COLO668 (cell line): Measurements from ENCODE around the gene TENM3.
"Not testable (repeated sequence)": the region's sequence is repeated elsewhere in the genome, so short reads cannot be mapped to it uniquely, and the experiment has no call there.

Experiments used
- DNase-seq: peaks from one replicate; lab custom pipeline; 2025; ENCODE audit not compliant: unreplicated experiment; lab: John Stamatoyannopoulos, UW

Gene TENM3

GRCh38 chr4:182805321-182805720, 562.1 kb downstream of the TENM3 start:
- DNase-seq = no peak

GRCh38 chr4:182805750-182806149, 562.5 kb downstream of the TENM3 start:
- no peak for DNase-seq

- DNase-seq = peak; percentile 81
Observed at GRCh38 chr4:182806259-182807252, 563.4 kb downstream of the TENM3 start.

- DNase-seq = no peak
Observed at GRCh38 chr4:182807346-182807745, 564.1 kb downstream of the TENM3 start.

- DNase-seq = no peak
Observed at GRCh38 chr4:182807767-182808548, 564.8 kb downstream of the TENM3 start.

GRCh38 chr4:182808673-182809416, 565.6 kb downstream of the TENM3 start:
- DNase-seq = no peak

- DNase-seq = peak; percentile 12
Observed at GRCh38 chr4:182809417-182810102, 566.4 kb downstream of the TENM3 start.

- DNase-seq = no peak
Observed at GRCh38 chr4:182810103-182810615, 567.0 kb downstream of the TENM3 start.

- no peak for DNase-seq
Observed at GRCh38 chr4:182812916-182813315, 569.7 kb downstream of the TENM3 start.

GRCh38 chr4:182814065-182814464, 570.9 kb downstream of the TENM3 start:
- not testable (repeated sequence) for DNase-seq

GRCh38 chr4:182818926-182819730, 575.9 kb downstream of the TENM3 start:
- DNase-seq = no peak

GRCh38 chr4:182819751-182820150, 576.5 kb downstream of the TENM3 start:
- DNase-seq = no peak

- DNase-seq = no peak
Observed at GRCh38 chr4:182822554-182822953, 579.4 kb downstream of the TENM3 start.

- no peak for DNase-seq
Observed at GRCh38 chr4:182823576-182823975, 580.4 kb downstream of the TENM3 start.

- DNase-seq = no peak
Observed at GRCh38 chr4:182825003-182825402, 581.8 kb downstream of the TENM3 start.

- no peak for DNase-seq
Observed at GRCh38 chr4:182825786-182826185, 582.6 kb downstream of the TENM3 start.

- DNase-seq = no peak
Observed at GRCh38 chr4:182826391-182826790, 583.2 kb downstream of the TENM3 start.

GRCh38 chr4:182827166-182827565, 584.0 kb downstream of the TENM3 start:
- DNase-seq = no peak

GRCh38 chr4:182827954-182828353, 584.8 kb downstream of the TENM3 start:
- DNase-seq = no peak
